Measurements from ENCODE around the gene ZNF407. TPM values are rescaled to one million over a fixed set of nuclear protein-coding genes. Genes with fewer than 3 reads are reported as not detected.

ZNF407 gene
- total RNA-seq, 1 experiment from 2014 or later, result 8.2 TPM

Other genes starting within 250 kb of the ZNF407 start
- not detected in 2 replicates for gene DIPK1C, start 140.6 kb upstream of the ZNF407 start, total RNA-seq (2014; rRNA removed; shearing (Covaris generic))
- gene CNDP2, start 101.5 kb upstream of the ZNF407 start, total RNA-seq (2014; rRNA removed; shearing (Covaris generic)), result 70.3 and 86.6 TPM in 2 replicates
- gene CNDP1, start 63.4 kb upstream of the ZNF407 start, total RNA-seq (2014; rRNA removed; shearing (Covaris generic)), result 0.23 TPM in 1 of 2 replicates, not detected in the other